Rectal smooth muscle tissue (tissue), 1 donor: ENCODE data around the gene NR4A3.

Experiments
- H3K27ac ChIP-seq: one replicate; pipeline ENCODE4 v1.7.0; 2013; ENCODE audit warnings: low read depth, low read length, inconsistent platforms
- H3K27me3 ChIP-seq: one replicate; pipeline ENCODE4 v1.7.0; 2013; ENCODE audit warnings: low read length; ENCODE audit not compliant: control insufficient read depth, insufficient read depth
- H3K36me3 ChIP-seq: one replicate; pipeline ENCODE4 v1.7.0; 2013; ENCODE audit warnings: low read length; ENCODE audit not compliant: control insufficient read depth, insufficient read depth
- H3K4me1 ChIP-seq: one replicate; pipeline ENCODE4 v1.7.0; 2013; ENCODE audit warnings: low read length; ENCODE audit not compliant: control insufficient read depth, insufficient read depth
- H3K4me3 ChIP-seq: one replicate; pipeline ENCODE4 v1.7.0; 2013; ENCODE audit warnings: low read length
- H3K9ac ChIP-seq: one replicate; pipeline ENCODE4 v1.7.0; 2013; ENCODE audit warnings: low read length

The NR4A3 gene

GRCh38 chr9:99873531-99873930, 51.8 kb downstream of the NR4A3 start:
- Histone ChIP-seq H3K9ac (no peak overlapping the region), H3K27me3 (no peaks in the 10 kb centered on the region), H3K4me3 (no peak overlapping the region), H3K27ac (no peak overlapping the region), H3K36me3 (no peaks in the 10 kb centered on the region), H3K4me1 (no peaks in the 10 kb centered on the region)

GRCh38 chr9:99873943-99874584, 52.4 kb downstream of the NR4A3 start:
- H3K4me3 ChIP-seq, result no peak overlapping the region
- no peaks in the 10 kb centered on the region for H3K4me1 ChIP-seq
- no peak overlapping the region for H3K9ac ChIP-seq
- no peaks in the 10 kb centered on the region for H3K36me3 ChIP-seq
- H3K27ac ChIP-seq, result no peak overlapping the region
- no peaks in the 10 kb centered on the region for H3K27me3 ChIP-seq

- H3K4me3 ChIP-seq, result no peak overlapping the region
Measured at GRCh38 chr9:99876190-99876589, 54.5 kb downstream of the NR4A3 start.

GRCh38 chr9:99878651-99879050, 57.0 kb downstream of the NR4A3 start:
- Histone ChIP-seq H3K27ac (no peak overlapping the region), H3K36me3 (no peaks in the 10 kb centered on the region), H3K4me3 (no peak overlapping the region), H3K4me1 (no peaks in the 10 kb centered on the region), H3K9ac (no peak overlapping the region), H3K27me3 (no peaks in the 10 kb centered on the region)

More at GRCh38 chr9:99876190-99876589, 54.5 kb downstream of the NR4A3 start:
- H3K27ac ChIP-seq, result no peak overlapping the region
- no peaks in the 10 kb centered on the region for H3K27me3 ChIP-seq
- H3K36me3 ChIP-seq, result no peaks in the 10 kb centered on the region
- no peak overlapping the region for H3K9ac ChIP-seq
- no peaks in the 10 kb centered on the region for H3K4me1 ChIP-seq

DNA sequence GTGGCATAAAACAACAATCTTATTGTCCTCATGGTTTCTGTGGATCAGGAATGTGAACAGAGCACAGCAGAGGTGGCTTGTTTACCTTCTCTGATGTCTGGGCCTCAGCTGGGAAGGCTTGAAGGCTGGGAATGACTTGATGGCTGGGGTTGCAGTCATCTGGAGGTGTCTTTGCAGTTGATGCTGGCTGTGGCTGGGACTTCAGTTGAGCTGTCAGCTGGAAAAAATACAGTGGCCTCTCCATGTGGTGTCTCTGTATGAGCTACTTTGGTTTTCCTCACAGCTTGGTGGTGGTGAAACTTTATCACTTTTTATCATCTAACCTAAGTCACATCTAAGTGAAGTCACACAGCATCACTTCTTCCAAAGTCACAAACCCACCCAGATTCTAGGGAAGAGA, 60.1 kb downstream of the NR4A3 start:
- no peak overlapping the region for H3K9ac ChIP-seq
- no peaks in the 10 kb centered on the region for H3K27me3 ChIP-seq
- no peaks in the 10 kb centered on the region for H3K4me1 ChIP-seq
- H3K4me3 ChIP-seq, result no peak overlapping the region
- no peak overlapping the region for H3K27ac ChIP-seq
- H3K36me3 ChIP-seq, result no peaks in the 10 kb centered on the region

DNA sequence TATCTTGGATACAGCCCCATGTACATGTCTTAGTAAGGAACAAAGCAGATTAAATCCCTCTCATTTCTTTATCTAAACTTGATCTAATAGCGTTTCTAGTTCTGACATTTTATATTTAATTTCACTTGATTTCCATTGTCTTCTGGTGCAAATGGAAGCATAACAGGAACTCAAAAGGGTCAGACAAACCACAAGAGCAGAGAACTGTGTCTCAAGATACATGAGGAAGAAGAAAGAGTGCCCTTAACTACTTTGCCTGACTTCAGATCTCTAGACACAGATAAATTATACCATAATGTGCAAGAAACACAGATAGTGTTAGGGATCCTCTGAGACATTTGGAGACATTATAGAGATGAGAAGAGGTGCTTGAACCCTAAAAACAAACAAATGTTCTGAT, 64.1 kb downstream of the NR4A3 start:
- Histone ChIP-seq H3K27ac (no peak overlapping the region), H3K9ac (no peak overlapping the region), H3K36me3 (no peaks in the 10 kb centered on the region), H3K4me1 (no peaks in the 10 kb centered on the region), H3K27me3 (no peaks in the 10 kb centered on the region), H3K4me3 (no peak overlapping the region)

GRCh38 chr9:99889120-99889519, 67.4 kb downstream of the NR4A3 start:
- H3K27me3 ChIP-seq, result no peaks in the 10 kb centered on the region
- no peak overlapping the region for H3K27ac ChIP-seq
- no peaks in the 10 kb centered on the region for H3K36me3 ChIP-seq
- H3K4me3 ChIP-seq, result no peak overlapping the region
- H3K9ac ChIP-seq, result no peak overlapping the region
- no peaks in the 10 kb centered on the region for H3K4me1 ChIP-seq

GRCh38 chr9:99894826-99895225, 73.1 kb downstream of the NR4A3 start:
- Histone ChIP-seq H3K27ac (no peak overlapping the region), H3K4me3 (no peak overlapping the region), H3K4me1 (no peaks in the 10 kb centered on the region), H3K36me3 (no peaks in the 10 kb centered on the region), H3K9ac (no peak overlapping the region), H3K27me3 (no peaks in the 10 kb centered on the region)

DNA sequence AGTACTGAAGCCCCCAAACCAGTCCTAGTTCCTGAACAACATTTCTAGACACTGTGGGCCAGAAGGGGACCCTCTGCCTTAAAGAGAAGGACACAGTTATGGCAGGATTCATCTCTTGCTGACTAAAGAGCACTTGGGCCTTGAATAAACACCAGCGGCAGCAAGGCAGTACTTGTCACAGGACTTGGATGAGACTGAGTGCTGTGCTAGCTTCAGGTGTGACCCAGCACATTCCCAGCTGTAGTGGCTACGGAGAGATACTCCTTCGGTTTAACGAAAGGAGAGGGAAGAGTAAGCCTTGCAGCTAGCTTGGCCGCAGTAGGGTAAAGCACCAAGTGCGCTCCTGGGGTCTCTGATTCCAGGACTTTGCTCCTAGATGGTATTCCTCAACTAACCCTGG, 73.8 kb downstream of the NR4A3 start:
- Histone ChIP-seq H3K27ac (no peak overlapping the region), H3K27me3 (no peaks in the 10 kb centered on the region), H3K36me3 (no peaks in the 10 kb centered on the region), H3K4me1 (no peaks in the 10 kb centered on the region), H3K9ac (no peak overlapping the region), H3K4me3 (no peak overlapping the region)

- no peaks in the 10 kb centered on the region for H3K36me3 ChIP-seq
Measured at GRCh38 chr9:99896119-99896518, 74.4 kb downstream of the NR4A3 start.

GRCh38 chr9:99903393-99903792, 81.7 kb downstream of the NR4A3 start:
- no peak overlapping the region for H3K4me3 ChIP-seq
- peaks cover 4% of the 10 kb centered on the region for H3K4me1 ChIP-seq

More at GRCh38 chr9:99896119-99896518, 74.4 kb downstream of the NR4A3 start:
- Histone ChIP-seq H3K27me3 (no peaks in the 10 kb centered on the region), H3K9ac (no peak overlapping the region), H3K27ac (no peak overlapping the region), H3K4me1 (no peaks in the 10 kb centered on the region), H3K4me3 (no peak overlapping the region)

DNA sequence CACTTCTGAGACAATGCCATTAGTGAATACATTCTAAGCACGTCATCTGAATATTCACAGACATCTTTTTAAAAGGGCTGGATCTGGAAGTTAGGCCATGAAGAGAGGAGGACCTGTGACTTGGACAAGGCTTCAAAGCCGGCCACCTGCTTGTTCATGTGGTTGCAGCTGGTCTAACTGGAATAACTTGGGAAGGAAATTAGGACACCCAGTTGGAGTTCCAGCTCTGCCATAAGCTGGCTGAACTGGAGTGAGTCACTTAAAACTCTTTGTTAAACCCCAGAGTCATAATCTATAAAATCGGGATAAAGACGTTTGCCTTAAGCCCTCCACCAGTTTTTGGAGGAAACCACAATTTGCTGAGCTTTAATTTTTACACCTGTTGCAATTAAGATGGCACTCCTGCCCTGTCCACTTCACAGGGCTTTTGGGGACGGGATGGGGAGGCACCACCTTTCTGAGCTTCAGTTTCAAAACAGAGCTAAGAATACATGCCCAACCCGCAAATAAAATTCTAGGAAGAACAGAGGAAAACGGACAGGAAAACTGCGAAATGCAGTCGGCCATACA, 84.2 kb downstream of the NR4A3 start:
- peak overlapping the region; percentile 94 for H3K27ac ChIP-seq
- no peaks in the 10 kb centered on the region for H3K27me3 ChIP-seq
- H3K9ac ChIP-seq, result peak overlapping the region; percentile 29
- H3K4me3 ChIP-seq, result peak overlapping the region; percentile 82
- H3K4me1 ChIP-seq, result peaks cover 4% of the 10 kb centered on the region
- H3K36me3 ChIP-seq, result no peaks in the 10 kb centered on the region

More at GRCh38 chr9:99903393-99903792, 81.7 kb downstream of the NR4A3 start:
- Histone ChIP-seq H3K27me3 (no peaks in the 10 kb centered on the region), H3K9ac (no peak overlapping the region), H3K36me3 (no peaks in the 10 kb centered on the region), H3K27ac (no peak overlapping the region)
